GM23338 (cell line): ENCODE results near the gene IGFBP6. TPM values are rescaled to one million over a fixed set of nuclear protein-coding genes. Genes with fewer than 3 reads are reported as not detected.

Experiments used
- ATAC-seq: fragments of 200-7000 bp; cut with Tn5 transposase; 3 replicates; pipeline ENCODE4 v1.9.1; 2020
- DNase-seq: peaks from one replicate; pipeline ENCODE4 v3.0.0-alpha.2; 2015; ENCODE audit warnings: low spot score
- H2AFZ ChIP-seq: fragments of 200-600 bp; sonication (generic); 2 replicates; pipeline ENCODE4 v1.8.0; 2016; ENCODE audit warnings: antibody characterized with exemption, mild to moderate bottlenecking, moderate library complexity
- H3F3A ChIP-seq: fragments of 200-600 bp; sonication (generic); replicated peaks from 2 replicates; pipeline ENCODE4 v1.8.0; 2017; ENCODE audit warnings: antibody characterized with exemption, mixed run types, low read depth
- H3K27ac ChIP-seq: fragments of 200-600 bp; sonication (generic); 2 replicates; pipeline ENCODE4 v1.6.1; 2016; ENCODE audit warnings: low read depth
- H3K27me3 ChIP-seq: fragments of 200-600 bp; sonication (generic); 2 replicates; pipeline ENCODE4 v1.8.0; 2016; ENCODE audit warnings: mild to moderate bottlenecking, mixed run types, moderate library complexity; ENCODE audit not compliant: insufficient read depth
- H3K36me3 ChIP-seq: fragments of 200-600 bp; sonication (generic); 2 replicates; pipeline ENCODE4 v1.8.0; 2016; ENCODE audit warnings: mild to moderate bottlenecking; ENCODE audit not compliant: insufficient read depth
- H3K4me1 ChIP-seq: fragments of 200-600 bp; sonication (generic); 2 replicates; pipeline ENCODE4 v1.8.0; 2016; ENCODE audit warnings: mild to moderate bottlenecking, moderate library complexity; ENCODE audit not compliant: insufficient read depth
- H3K4me2 ChIP-seq: fragments of 200-600 bp; sonication (generic); 2 replicates; pipeline ENCODE4 v1.7.1; 2017; ENCODE audit warnings: mixed run types
- H3K4me3 ChIP-seq: fragments of 200-600 bp; sonication (generic); 2 replicates; pipeline ENCODE4 v1.6.1; 2016; ENCODE audit warnings: mixed run types
- H3K79me2 ChIP-seq: fragments of 200-600 bp; sonication (generic); replicated peaks from 2 replicates; pipeline ENCODE4 v1.8.0; 2017; ENCODE audit warnings: mild to moderate bottlenecking; ENCODE audit not compliant: insufficient read depth
- H3K9me2 ChIP-seq: fragments of 200-600 bp; sonication (generic); 2 replicates; pipeline ENCODE4 v1.8.0; 2017; ENCODE audit not compliant: insufficient read depth
- H4K20me1 ChIP-seq: fragments of 200-600 bp; sonication (generic); replicated peaks from 2 replicates; pipeline ENCODE4 v1.8.0; 2017; ENCODE audit warnings: mild to moderate bottlenecking; ENCODE audit not compliant: insufficient read depth
- H3K27ac Mint-ChIP-seq: 2 replicates; pipeline ENCODE4 v1.8.0; 2020; ENCODE audit warnings: inconsistent platforms, mild to moderate bottlenecking, moderate library complexity, mixed read lengths
- H3K27me3 Mint-ChIP-seq: 3 replicates; pipeline ENCODE4 v1.8.0; 2022; ENCODE audit warnings: low read depth, mild to moderate bottlenecking, moderate library complexity, mixed read lengths, inconsistent platforms; ENCODE audit not compliant: insufficient read depth, poor library complexity
- H3K36me3 Mint-ChIP-seq: 3 replicates; pipeline ENCODE4 v1.8.0; 2021; ENCODE audit warnings: low read depth, mild to moderate bottlenecking, inconsistent platforms, moderate library complexity, mixed read lengths
- H3K4me1 Mint-ChIP-seq: 3 replicates; pipeline ENCODE4 v1.8.0; 2020; ENCODE audit warnings: mild to moderate bottlenecking, inconsistent platforms, mixed read lengths
- H3K4me3 Mint-ChIP-seq: 3 replicates; pipeline ENCODE4 v1.8.0; 2021; ENCODE audit warnings: moderate library complexity, mild to moderate bottlenecking, inconsistent platforms, mixed read lengths
- H3K9me3 Mint-ChIP-seq: 3 replicates; pipeline ENCODE4 v1.8.0; 2020; ENCODE audit warnings: moderate library complexity, mild to moderate bottlenecking, inconsistent platforms, mixed read lengths
- CREB1 ChIP-seq: fragments of 250-450 bp; sonication (Bioruptor Pico); IDR thresholded peaks from 2 replicates; pipeline ENCODE4 v1.5.0; 2020; ENCODE audit warnings: low read depth, mild to moderate bottlenecking, moderate library complexity
- EZH2 ChIP-seq: fragments of 200-600 bp; sonication (generic); IDR thresholded peaks from one replicate; pipeline ENCODE4 v1.8.0; 2017; ENCODE audit warnings: antibody characterized with exemption, mild to moderate bottlenecking, low read depth; ENCODE audit not compliant: unreplicated experiment
- EZH2phosphoT487 ChIP-seq: fragments of 200-600 bp; sonication (generic); IDR thresholded peaks from one replicate; pipeline ENCODE4 v1.8.1; 2018; ENCODE audit warnings: antibody characterized with exemption; ENCODE audit not compliant: unreplicated experiment
- JUNB ChIP-seq: IDR thresholded peaks from one replicate; pipeline ENCODE4 v1.6.1; 2016; ENCODE audit warnings: antibody characterized with exemption; ENCODE audit not compliant: unreplicated experiment
- POLR2AphosphoS5 ChIP-seq: IDR thresholded peaks from 2 replicates; pipeline ENCODE4 v1.6.1; 2016; ENCODE audit warnings: antibody characterized with exemption, low read depth
- STAT1 ChIP-seq: IDR thresholded peaks from one replicate; pipeline ENCODE4 v1.6.1; 2016; ENCODE audit warnings: antibody characterized with exemption; ENCODE audit not compliant: unreplicated experiment
- ZNF114 ChIP-seq: fragments of 250-450 bp; sonication (Bioruptor Pico); IDR thresholded peaks from 2 replicates; pipeline ENCODE4 v1.5.0; 2020; ENCODE audit warnings: mild to moderate bottlenecking, moderate library complexity
- ZNF331 ChIP-seq: fragments of 250-450 bp; sonication (Bioruptor Pico); IDR thresholded peaks from 2 replicates; pipeline ENCODE4 v1.5.0; 2020; ENCODE audit warnings: low read depth, mild to moderate bottlenecking, moderate library complexity
- polyA plus RNA-seq: library from polyadenylated mRNA; unstranded; fragments of >200 nt; fragmentation: Nextera tagmentation; extraction: Ambion mirVana; gene quantifications from 2 replicates; pipeline ENCODE4 v1.2.1, GENCODE V29; 2016
- total RNA-seq: library from RNA; depleted of rRNA; stranded (reverse); fragments of >200 nt; shearing (Covaris generic); gene quantifications from 2 replicates; pipeline ENCODE4 v1.2.3, GENCODE V29; 2014
- TF ChIP-seq, protein P1 (sequence below): IDR thresholded peaks from one replicate; pipeline ENCODE4 v1.6.1; 2018; ENCODE audit warnings: antibody characterized with exemption; ENCODE audit not compliant: unreplicated experiment
- TF ChIP-seq, protein P2 (sequence below): fragments of 250-450 bp; sonication (Bioruptor Pico); IDR thresholded peaks from 2 replicates; pipeline ENCODE4 v1.5.0; 2020; ENCODE audit warnings: mild to moderate bottlenecking, moderate library complexity

The IGFBP6 gene
- total and polyA plus RNA-seq, 2 experiments from 2014 or later, result 14.7 to 16.6 TPM

DNA sequence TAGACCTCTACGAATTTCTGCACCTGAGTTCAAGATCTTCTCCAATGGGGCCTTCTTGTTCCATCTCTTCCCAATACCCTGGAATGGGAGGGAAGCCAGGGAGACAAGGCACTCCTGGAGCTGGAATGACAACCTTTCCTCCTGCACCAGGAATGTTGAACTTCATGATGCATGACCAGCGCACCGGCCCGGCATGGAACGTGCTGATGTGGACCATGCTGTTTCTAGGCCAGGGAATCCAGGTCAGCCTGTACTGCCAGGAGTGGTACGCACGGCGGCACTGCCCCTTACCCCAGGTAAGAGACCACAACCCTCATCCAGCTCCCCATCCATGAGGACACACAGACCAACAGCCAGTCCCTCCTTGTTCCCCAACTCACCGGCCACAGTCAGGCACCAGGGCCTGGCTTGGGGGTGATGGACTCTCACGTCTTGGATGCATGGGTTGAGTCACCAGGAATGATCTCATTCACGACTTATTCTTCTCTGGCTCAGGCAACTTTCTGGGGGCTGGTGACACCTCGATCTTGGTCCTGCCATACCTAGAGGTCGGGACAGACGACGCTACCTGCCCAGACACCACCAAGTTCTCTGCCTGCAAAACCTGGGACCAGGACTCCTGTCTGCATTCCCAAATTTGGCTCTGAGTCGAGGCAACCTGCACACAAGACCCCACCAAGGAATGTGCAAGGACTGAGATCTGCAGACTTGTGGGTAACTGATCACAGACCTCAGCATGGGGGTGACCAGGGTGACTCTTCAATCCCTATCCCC lies 26.3 kb downstream of the IGFBP6 start:
- ATAC-seq (no peak), DNase-seq (no peak)
- no peak overlapping the region for H2AFZ ChIP-seq
- no peak overlapping the region for H3K4me3 Mint-ChIP-seq
- 0 out of 2 replicates have a peak, but pooled peaks cover 5% of the 10 kb centered on the region for H3K27me3 ChIP-seq
- TF ChIP-seq, protein P1, sequence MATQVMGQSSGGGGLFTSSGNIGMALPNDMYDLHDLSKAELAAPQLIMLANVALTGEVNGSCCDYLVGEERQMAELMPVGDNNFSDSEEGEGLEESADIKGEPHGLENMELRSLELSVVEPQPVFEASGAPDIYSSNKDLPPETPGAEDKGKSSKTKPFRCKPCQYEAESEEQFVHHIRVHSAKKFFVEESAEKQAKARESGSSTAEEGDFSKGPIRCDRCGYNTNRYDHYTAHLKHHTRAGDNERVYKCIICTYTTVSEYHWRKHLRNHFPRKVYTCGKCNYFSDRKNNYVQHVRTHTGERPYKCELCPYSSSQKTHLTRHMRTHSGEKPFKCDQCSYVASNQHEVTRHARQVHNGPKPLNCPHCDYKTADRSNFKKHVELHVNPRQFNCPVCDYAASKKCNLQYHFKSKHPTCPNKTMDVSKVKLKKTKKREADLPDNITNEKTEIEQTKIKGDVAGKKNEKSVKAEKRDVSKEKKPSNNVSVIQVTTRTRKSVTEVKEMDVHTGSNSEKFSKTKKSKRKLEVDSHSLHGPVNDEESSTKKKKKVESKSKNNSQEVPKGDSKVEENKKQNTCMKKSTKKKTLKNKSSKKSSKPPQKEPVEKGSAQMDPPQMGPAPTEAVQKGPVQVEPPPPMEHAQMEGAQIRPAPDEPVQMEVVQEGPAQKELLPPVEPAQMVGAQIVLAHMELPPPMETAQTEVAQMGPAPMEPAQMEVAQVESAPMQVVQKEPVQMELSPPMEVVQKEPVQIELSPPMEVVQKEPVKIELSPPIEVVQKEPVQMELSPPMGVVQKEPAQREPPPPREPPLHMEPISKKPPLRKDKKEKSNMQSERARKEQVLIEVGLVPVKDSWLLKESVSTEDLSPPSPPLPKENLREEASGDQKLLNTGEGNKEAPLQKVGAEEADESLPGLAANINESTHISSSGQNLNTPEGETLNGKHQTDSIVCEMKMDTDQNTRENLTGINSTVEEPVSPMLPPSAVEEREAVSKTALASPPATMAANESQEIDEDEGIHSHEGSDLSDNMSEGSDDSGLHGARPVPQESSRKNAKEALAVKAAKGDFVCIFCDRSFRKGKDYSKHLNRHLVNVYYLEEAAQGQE, result no peak
- TF ChIP-seq, protein P2, sequence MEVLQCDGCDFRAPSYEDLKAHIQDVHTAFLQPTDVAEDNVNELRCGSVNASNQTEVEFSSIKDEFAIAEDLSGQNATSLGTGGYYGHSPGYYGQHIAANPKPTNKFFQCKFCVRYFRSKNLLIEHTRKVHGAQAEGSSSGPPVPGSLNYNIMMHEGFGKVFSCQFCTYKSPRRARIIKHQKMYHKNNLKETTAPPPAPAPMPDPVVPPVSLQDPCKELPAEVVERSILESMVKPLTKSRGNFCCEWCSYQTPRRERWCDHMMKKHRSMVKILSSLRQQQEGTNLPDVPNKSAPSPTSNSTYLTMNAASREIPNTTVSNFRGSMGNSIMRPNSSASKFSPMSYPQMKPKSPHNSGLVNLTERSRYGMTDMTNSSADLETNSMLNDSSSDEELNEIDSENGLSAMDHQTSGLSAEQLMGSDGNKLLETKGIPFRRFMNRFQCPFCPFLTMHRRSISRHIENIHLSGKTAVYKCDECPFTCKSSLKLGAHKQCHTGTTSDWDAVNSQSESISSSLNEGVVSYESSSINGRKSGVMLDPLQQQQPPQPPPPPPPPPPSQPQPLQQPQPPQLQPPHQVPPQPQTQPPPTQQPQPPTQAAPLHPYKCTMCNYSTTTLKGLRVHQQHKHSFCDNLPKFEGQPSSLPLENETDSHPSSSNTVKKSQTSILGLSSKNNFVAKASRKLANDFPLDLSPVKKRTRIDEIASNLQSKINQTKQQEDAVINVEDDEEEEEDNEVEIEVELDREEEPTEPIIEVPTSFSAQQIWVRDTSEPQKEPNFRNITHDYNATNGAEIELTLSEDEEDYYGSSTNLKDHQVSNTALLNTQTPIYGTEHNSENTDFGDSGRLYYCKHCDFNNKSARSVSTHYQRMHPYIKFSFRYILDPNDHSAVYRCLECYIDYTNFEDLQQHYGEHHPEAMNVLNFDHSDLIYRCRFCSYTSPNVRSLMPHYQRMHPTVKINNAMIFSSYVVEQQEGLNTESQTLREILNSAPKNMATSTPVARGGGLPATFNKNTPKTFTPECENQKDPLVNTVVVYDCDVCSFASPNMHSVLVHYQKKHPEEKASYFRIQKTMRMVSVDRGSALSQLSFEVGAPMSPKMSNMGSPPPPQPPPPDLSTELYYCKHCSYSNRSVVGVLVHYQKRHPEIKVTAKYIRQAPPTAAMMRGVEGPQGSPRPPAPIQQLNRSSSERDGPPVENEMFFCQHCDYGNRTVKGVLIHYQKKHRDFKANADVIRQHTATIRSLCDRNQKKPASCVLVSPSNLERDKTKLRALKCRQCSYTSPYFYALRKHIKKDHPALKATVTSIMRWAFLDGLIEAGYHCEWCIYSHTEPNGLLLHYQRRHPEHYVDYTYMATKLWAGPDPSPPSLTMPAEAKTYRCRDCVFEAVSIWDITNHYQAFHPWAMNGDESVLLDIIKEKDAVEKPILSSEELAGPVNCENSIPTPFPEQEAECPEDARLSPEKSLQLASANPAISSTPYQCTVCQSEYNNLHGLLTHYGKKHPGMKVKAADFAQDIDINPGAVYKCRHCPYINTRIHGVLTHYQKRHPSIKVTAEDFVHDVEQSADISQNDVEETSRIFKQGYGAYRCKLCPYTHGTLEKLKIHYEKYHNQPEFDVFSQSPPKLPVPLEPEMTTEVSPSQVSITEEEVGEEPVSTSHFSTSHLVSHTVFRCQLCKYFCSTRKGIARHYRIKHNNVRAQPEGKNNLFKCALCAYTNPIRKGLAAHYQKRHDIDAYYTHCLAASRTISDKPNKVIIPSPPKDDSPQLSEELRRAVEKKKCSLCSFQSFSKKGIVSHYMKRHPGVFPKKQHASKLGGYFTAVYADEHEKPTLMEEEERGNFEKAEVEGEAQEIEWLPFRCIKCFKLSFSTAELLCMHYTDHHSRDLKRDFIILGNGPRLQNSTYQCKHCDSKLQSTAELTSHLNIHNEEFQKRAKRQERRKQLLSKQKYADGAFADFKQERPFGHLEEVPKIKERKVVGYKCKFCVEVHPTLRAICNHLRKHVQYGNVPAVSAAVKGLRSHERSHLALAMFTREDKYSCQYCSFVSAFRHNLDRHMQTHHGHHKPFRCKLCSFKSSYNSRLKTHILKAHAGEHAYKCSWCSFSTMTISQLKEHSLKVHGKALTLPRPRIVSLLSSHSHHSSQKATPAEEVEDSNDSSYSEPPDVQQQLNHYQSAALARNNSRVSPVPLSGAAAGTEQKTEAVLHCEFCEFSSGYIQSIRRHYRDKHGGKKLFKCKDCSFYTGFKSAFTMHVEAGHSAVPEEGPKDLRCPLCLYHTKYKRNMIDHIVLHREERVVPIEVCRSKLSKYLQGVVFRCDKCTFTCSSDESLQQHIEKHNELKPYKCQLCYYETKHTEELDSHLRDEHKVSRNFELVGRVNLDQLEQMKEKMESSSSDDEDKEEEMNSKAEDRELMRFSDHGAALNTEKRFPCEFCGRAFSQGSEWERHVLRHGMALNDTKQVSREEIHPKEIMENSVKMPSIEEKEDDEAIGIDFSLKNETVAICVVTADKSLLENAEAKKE, result no peak
- no peak for TF ChIP-seq EZH2
- TF ChIP-seq STAT1, result no peak
- TF ChIP-seq ZNF114 (CRISPR knock-in tag), result no peak
- no peak for TF ChIP-seq ZNF331 (CRISPR knock-in tag)
- TF ChIP-seq JUNB, result no peak
- no peak for TF ChIP-seq CREB1 (CRISPR knock-in tag)
- TF ChIP-seq POLR2AphosphoS5, result no peak
- TF ChIP-seq EZH2phosphoT487, result no peak
- no peaks in the 10 kb centered on the region for H3K79me2 ChIP-seq
- no peaks in the 10 kb centered on the region for H3F3A ChIP-seq
- H4K20me1 ChIP-seq, result no peaks in the 10 kb centered on the region
- no peak overlapping the region for H3K4me2 ChIP-seq
- H3K9me2 ChIP-seq, result peaks cover 3% of the 10 kb centered on the region; the same call in 1 of the 2 replicates
- no peaks in the 10 kb centered on the region for H3K36me3 ChIP-seq
- no peaks in the 10 kb centered on the region for H3K4me1 ChIP-seq
- peaks cover 4% of the 10 kb centered on the region; the same call in 2 of the 3 replicates for H3K9me3 Mint-ChIP-seq
- H3K4me3 ChIP-seq, result no peak overlapping the region
- H3K27ac ChIP-seq, result no peak overlapping the region
- H3K4me1 Mint-ChIP-seq, result no peaks in the 10 kb centered on the region
- no peak overlapping the region for H3K27ac Mint-ChIP-seq
- H3K27me3 Mint-ChIP-seq, result peaks cover 15% of the 10 kb centered on the region
- H3K36me3 Mint-ChIP-seq, result no peaks in the 10 kb centered on the region; the same call in 2 of the 3 replicates
